ENCODE results near the gene DIP2C. TPM values are rescaled to one million over a fixed set of nuclear protein-coding genes. Genes with fewer than 3 reads are reported as not detected.
"Not testable (repeated sequence)": the region's sequence is repeated elsewhere in the genome, so short reads cannot be mapped to it uniquely, and the experiment has no call there.

Gene DIP2C
- total RNA-seq, 2 donors from 2014 or later, result 13.0 to 13.7 TPM

DNA sequence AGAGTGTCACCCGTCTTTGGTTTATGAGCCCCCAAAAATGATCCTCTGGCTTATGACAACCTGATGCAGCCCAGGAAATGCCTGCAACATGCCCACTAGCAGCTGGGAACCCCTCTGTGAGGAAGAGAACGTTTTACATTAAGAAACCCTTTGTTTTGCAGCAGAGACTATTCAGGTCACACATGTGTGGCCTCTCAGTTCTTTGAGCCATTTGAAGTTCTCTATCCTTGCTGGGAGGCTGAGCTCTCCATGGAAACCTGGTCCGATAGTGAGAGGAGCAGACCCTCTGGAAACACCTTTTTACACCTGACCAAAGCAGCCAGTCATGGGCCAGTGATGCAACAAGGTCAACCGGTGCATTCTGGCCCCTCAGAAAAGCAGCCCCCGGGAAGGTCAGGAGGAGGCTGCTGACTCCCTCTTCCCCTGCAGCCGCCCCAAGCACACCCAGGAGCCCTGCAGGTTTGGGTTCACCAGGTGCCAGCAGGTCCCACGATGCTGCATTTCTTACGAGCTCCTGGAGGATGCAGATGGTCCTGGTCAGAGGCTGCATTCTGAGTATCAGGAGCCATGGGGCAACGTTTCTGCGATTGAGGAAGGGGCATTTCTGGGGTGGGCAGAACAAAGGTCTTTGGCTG lies 419.9 kb downstream of the DIP2C start:
- Histone ChIP-seq H3K27ac (ENCODE audit: low read depth, low read length) (no peak overlapping the region), H3K4me1 (ENCODE audit: control insufficient read depth, insufficient read depth, low read length) (no peaks in the 10 kb centered on the region), H3K9ac (ENCODE audit: extremely low read depth, low read length, poor library complexity, severe bottlenecking) (no peak overlapping the region), H3K9me3 (ENCODE audit: control insufficient read depth, low read length) (no peaks in the 10 kb centered on the region), H3K27me3 (ENCODE audit: control insufficient read depth, insufficient read depth, low read length, poor library complexity, severe bottlenecking) (no peaks in the 10 kb centered on the region), H3K4me3 (ENCODE audit: low read length) (no peak overlapping the region), H3K36me3 (ENCODE audit: control insufficient read depth, insufficient read depth, low read length) (no peaks in the 10 kb centered on the region)
- no peak for TF ChIP-seq CTCF (conservative IDR thresholded peaks at IDR 0.05)
- H3K4me1 Mint-ChIP-seq, result peaks cover 3% of the 10 kb centered on the region
- H3K27me3 Mint-ChIP-seq (ENCODE audit: insufficient read depth), result no peaks in the 10 kb centered on the region
- WGBS, 2 experiments (ENCODE audit: insufficient coverage in 1 of 2, insufficient read length in 1 of 2), result 75 to 80% methylated on average over 6 to 10 of the region's 10 CpGs
- H3K9me3 Mint-ChIP-seq, result no peaks in the 10 kb centered on the region
- H3K36me3 Mint-ChIP-seq (ENCODE audit: low read depth), result peaks cover 2% of the 10 kb centered on the region
- DNase-seq, result peak; percentile 52
- no peak overlapping the region for H3K4me3 Mint-ChIP-seq
- no peak overlapping the region for H3K27ac Mint-ChIP-seq

GRCh38 chr10:267705-268104 lies 421.8 kb downstream of the DIP2C start:
- H3K27ac ChIP-seq (ENCODE audit: low read depth, low read length), result no peak overlapping the region
- Mint-ChIP-seq H3K27me3 (ENCODE audit: insufficient read depth) (no peaks in the 10 kb centered on the region), H3K4me3 (no peak overlapping the region), H3K36me3 (ENCODE audit: low read depth) (no peaks in the 10 kb centered on the region), H3K9me3 (no peaks in the 10 kb centered on the region), H3K4me1 (peaks cover 3% of the 10 kb centered on the region), H3K27ac (no peak overlapping the region)
- DNase-seq, result no peak
- no peak overlapping the region for H3K9ac ChIP-seq (ENCODE audit: extremely low read depth, low read length, poor library complexity, severe bottlenecking)
- H3K36me3 ChIP-seq (ENCODE audit: control insufficient read depth, insufficient read depth, low read length), result no peaks in the 10 kb centered on the region
- TF ChIP-seq CTCF (conservative IDR thresholded peaks at IDR 0.05), result no peak
- H3K4me1 ChIP-seq (ENCODE audit: control insufficient read depth, insufficient read depth, low read length), result no peaks in the 10 kb centered on the region
- H3K9me3 ChIP-seq (ENCODE audit: control insufficient read depth, low read length), result no peaks in the 10 kb centered on the region
- H3K27me3 ChIP-seq (ENCODE audit: control insufficient read depth, insufficient read depth, low read length, poor library complexity, severe bottlenecking), result no peaks in the 10 kb centered on the region
- 93 to 95% methylated on average over 6 to 10 of the region's 11 CpGs for WGBS, 2 experiments (ENCODE audit: insufficient coverage in 1 of 2, insufficient read length in 1 of 2)
- H3K4me3 ChIP-seq (ENCODE audit: low read length), result no peak overlapping the region

- H3K36me3 Mint-ChIP-seq (ENCODE audit: low read depth), result no peaks in the 10 kb centered on the region
- Histone ChIP-seq H3K27me3 (ENCODE audit: control insufficient read depth, insufficient read depth, low read length, poor library complexity, severe bottlenecking) (no peaks in the 10 kb centered on the region), H3K27ac (ENCODE audit: low read depth, low read length) (no peak overlapping the region), H3K9me3 (ENCODE audit: control insufficient read depth, low read length) (no peaks in the 10 kb centered on the region), H3K9ac (ENCODE audit: extremely low read depth, low read length, poor library complexity, severe bottlenecking) (no peak overlapping the region), H3K4me3 (ENCODE audit: low read length) (no peak overlapping the region), H3K4me1 (ENCODE audit: control insufficient read depth, insufficient read depth, low read length) (no peaks in the 10 kb centered on the region), H3K36me3 (ENCODE audit: control insufficient read depth, insufficient read depth, low read length) (no peaks in the 10 kb centered on the region)
- peaks cover 3% of the 10 kb centered on the region for H3K4me1 Mint-ChIP-seq
- no peaks in the 10 kb centered on the region for H3K9me3 Mint-ChIP-seq
- no peak overlapping the region for H3K27ac Mint-ChIP-seq
- no peak overlapping the region for H3K4me3 Mint-ChIP-seq
- no peak for DNase-seq
- no peak for TF ChIP-seq CTCF (conservative IDR thresholded peaks at IDR 0.05)
- 87% methylated on average over 7 to 8 of the region's 8 CpGs for WGBS, 2 experiments (ENCODE audit: insufficient coverage in 1 of 2, insufficient read length in 1 of 2)
- no peaks in the 10 kb centered on the region for H3K27me3 Mint-ChIP-seq (ENCODE audit: insufficient read depth)
These were observed 422.5 kb downstream of the DIP2C start for GRCh38 chr10:266974-267425.

DNA sequence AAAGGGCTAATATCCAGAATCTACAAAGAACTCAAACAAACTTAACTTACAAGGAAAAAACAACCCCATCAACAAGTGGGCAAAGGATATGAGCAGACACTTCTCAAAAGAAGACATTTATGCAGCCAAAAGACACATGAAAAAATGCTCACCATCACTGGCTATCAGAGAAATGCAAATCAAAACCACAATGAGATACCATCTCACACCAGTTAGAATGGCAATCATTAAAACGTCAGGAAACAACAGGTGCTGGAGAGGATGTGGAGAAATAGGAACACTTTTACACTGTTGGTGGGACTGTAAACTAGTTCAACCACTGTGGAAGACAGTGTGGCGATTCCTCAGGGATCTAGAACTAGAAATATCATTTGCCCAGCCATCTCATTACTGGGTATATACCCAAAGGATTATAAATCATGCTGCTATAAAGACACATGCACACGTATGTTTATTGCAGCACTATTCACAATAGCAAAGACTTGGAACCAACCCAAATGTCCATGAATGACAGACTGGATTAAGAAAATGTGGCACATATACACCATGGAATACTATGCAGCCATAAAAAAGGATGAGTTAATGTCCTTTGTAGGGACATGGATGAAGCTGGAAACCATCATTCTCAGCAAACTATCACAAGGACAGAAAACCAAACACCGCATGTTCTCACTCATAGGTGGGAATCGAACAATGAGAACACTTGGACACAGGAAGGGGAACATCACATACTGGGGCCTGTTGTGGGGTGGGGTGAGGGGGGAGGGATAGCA lies 423.5 kb downstream of the DIP2C start:
- not testable (repeated sequence) for H3K36me3 ChIP-seq (ENCODE audit: control insufficient read depth, insufficient read depth, low read length); DNase-seq; H3K27me3 Mint-ChIP-seq (ENCODE audit: insufficient read depth); H3K9ac ChIP-seq (ENCODE audit: extremely low read depth, low read length, poor library complexity, severe bottlenecking); H3K4me3 Mint-ChIP-seq; H3K9me3 Mint-ChIP-seq; H3K27ac ChIP-seq (ENCODE audit: low read depth, low read length); H3K36me3 Mint-ChIP-seq (ENCODE audit: low read depth); H3K27ac Mint-ChIP-seq; H3K9me3 ChIP-seq (ENCODE audit: control insufficient read depth, low read length); H3K4me3 ChIP-seq (ENCODE audit: low read length); H3K27me3 ChIP-seq (ENCODE audit: control insufficient read depth, insufficient read depth, low read length, poor library complexity, severe bottlenecking); H3K4me1 ChIP-seq (ENCODE audit: control insufficient read depth, insufficient read depth, low read length); H3K4me1 Mint-ChIP-seq
- 95% methylated on average over 1 of the region's 5 CpGs; no CpG with 5 or more reads in 1 of the 2 experiments for WGBS, 2 experiments (ENCODE audit: insufficient coverage in 1 of 2, insufficient read length in 1 of 2)

DNA sequence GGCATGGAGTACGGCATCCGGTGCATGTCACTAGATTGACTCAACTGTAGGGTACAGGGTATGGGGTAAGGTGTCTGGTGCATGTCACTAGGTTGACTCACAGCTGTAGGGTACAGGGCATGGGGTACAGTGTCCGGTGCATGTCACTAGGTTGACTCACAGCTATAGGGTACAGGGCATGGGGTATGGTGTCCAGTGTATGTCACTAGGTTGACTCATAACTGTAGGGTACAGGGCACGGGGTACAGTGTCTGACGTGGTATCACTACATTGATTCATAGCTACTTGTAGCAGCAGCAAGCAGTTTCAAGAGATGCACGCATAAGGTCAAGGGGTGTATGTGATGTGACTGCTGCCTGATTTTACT lies 424.4 kb downstream of the DIP2C start:
- not testable (repeated sequence) for H3K27ac ChIP-seq (ENCODE audit: low read depth, low read length); H3K9ac ChIP-seq (ENCODE audit: extremely low read depth, low read length, poor library complexity, severe bottlenecking); H3K9me3 Mint-ChIP-seq; H3K4me1 Mint-ChIP-seq; H3K36me3 Mint-ChIP-seq (ENCODE audit: low read depth); H3K4me3 Mint-ChIP-seq; H3K27ac Mint-ChIP-seq; DNase-seq; H3K27me3 Mint-ChIP-seq (ENCODE audit: insufficient read depth); H3K9me3 ChIP-seq (ENCODE audit: control insufficient read depth, low read length); H3K4me1 ChIP-seq (ENCODE audit: control insufficient read depth, insufficient read depth, low read length); H3K4me3 ChIP-seq (ENCODE audit: low read length); H3K27me3 ChIP-seq (ENCODE audit: control insufficient read depth, insufficient read depth, low read length, poor library complexity, severe bottlenecking); H3K36me3 ChIP-seq (ENCODE audit: control insufficient read depth, insufficient read depth, low read length)
- 93 to 100% methylated on average over 4 to 6 of the region's 6 CpGs for WGBS, 2 experiments (ENCODE audit: insufficient coverage in 1 of 2, insufficient read length in 1 of 2)
